ENCODE results near the gene SAMD4B. TPM values are rescaled to one million over a fixed set of nuclear protein-coding genes. Genes with fewer than 3 reads are reported as not detected.

SAMD4B gene
- 3.5 and 3.9 TPM in 2 replicates for polyA plus RNA-seq

DNA sequence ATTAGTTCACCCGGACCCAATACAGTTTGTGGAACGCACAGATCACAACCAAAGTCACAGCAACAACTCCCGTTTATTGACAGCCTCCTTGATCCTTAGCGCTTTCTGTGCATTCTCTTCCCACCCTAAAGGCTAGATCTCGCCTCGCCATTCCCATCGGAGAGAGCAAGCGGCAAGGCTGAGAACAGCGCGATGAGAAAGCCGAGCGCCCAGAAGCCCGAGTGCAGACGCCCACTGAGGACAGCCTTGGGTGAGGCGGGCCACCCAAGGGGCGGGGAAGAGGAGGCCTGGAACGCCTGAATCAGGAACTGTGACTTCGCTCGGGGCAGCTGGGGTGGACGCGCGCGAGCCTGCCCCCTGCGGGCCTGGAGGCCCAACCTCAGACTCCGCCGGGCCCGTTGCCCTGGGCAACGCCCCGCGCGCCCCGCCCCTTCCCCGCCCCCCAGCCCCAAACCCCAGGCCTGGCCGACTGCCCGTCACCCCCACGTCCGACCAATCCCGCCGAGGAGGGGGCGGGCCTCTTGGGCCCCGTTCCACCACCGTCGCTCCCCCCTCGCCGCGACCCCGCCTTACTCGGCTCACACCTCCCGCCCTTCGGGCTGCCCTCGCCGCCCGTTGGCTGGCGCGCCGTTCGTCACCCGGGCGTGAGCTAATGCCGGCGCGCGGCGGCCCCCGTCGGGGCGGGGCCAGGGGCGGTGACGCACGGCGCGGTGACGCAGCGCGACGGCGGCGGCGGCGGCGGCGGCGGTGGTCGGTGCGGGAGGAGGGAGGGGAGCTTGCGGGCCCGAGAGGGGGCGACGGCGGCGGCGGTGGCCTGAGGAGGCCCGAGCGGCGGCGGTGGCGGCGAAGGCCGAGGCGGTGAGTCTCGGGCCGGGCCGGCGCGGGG is at the start of gene SAMD4B:
Gene SAMD4B (plus strand): TSS at position 703 of the 886 bp plus-strand sequence. CDS start 14,473 bp downstream, outside the sequence.

DNA sequence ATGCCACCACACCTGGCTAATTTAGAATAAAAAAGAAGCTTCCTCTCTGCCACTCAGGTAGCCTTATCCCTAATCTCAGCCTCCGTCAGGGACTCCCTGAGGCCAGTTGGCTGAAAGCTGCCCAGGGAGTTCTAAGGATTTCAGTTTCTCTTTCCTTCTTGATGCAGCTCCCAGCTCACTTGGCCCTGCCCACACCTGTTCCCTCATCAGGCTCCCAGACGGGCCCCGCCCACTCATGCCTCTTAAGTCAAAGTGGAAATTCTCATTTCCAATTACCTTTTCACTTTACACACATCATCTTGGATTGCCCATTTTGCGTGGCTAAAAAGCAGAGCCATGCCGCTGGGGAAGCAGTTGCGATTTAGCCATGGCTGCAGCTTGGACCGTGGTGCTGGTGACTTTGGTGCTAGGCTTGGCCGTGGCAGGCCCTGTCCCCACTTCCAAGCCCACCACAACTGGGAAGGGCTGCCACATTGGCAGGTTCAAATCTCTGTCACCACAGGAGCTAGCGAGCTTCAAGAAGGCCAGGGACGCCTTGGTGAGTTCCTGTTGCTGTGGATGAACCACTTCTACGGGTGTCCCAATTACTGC is 46.1 kb upstream of the SAMD4B start, which contains the start of gene IFNL1:
Gene IFNL1 (plus strand): TSS at position 353 of the 591 bp plus-strand sequence. CDS start 15 bp downstream, at position 368.

GRCh38 chr19:39390751-39391437 is 48.7 kb downstream of the SAMD4B start, which contains the start of the genes MED29 and PAF1:
Gene MED29, plus strand, starts transcription at chr19:39391378. Its CDS starts 45 bp downstream, at chr19:39391423.
Gene PAF1, minus strand, starts transcription at chr19:39391106. Its CDS starts 242 bp downstream, at chr19:39390864.

GRCh38 chr19:39406656-39407409 is 64.6 kb downstream of the SAMD4B start, which contains the start of gene ZFP36:
Gene ZFP36, plus strand, starts transcription at chr19:39406847. Its CDS starts 58 bp downstream, at chr19:39406905.

GRCh38 chr19:39412100-39412866 is 70.1 kb downstream of the SAMD4B start, which contains the start of gene PLEKHG2:
Gene PLEKHG2, plus strand, starts transcription at chr19:39412669. Its CDS starts 1,418 bp downstream, at chr19:39414087.

Other genes with a start within 250 kb of the SAMD4B start
- gene PAK4, start 216.6 kb upstream of the SAMD4B start, polyA plus RNA-seq = 0.22 and 2.0 TPM in 2 replicates
- gene NCCRP1, start 145.5 kb upstream of the SAMD4B start, polyA plus RNA-seq = 0.20 TPM in 1 of 2 replicates, not detected in the other
- gene SYCN, start 138.2 kb upstream of the SAMD4B start, polyA plus RNA-seq = not detected in 2 replicates
- 0.81 TPM in 1 of 2 replicates, not detected in the other for gene IFNL3, start 97.4 kb upstream of the SAMD4B start, polyA plus RNA-seq
- gene IFNL4, start 93.6 kb upstream of the SAMD4B start, polyA plus RNA-seq = not detected in 2 replicates
- not detected in 2 replicates for gene IFNL2, start 74.0 kb upstream of the SAMD4B start, polyA plus RNA-seq
- not detected in 2 replicates for gene IFNL1, start 46.0 kb upstream of the SAMD4B start, polyA plus RNA-seq
- 1.6 and 2.0 TPM in 2 replicates for gene LRFN1, start 21.6 kb upstream of the SAMD4B start, polyA plus RNA-seq
- 17.9 and 20.4 TPM in 2 replicates for gene GMFG, start 6.4 kb upstream of the SAMD4B start, polyA plus RNA-seq
- 4.5 and 13.7 TPM in 2 replicates for gene PAF1, start 48.7 kb downstream of the SAMD4B start, polyA plus RNA-seq
- gene MED29, start 49.0 kb downstream of the SAMD4B start, polyA plus RNA-seq = 8.5 and 17.3 TPM in 2 replicates
- 0.92 and 2.1 TPM in 2 replicates for gene ZFP36, start 64.4 kb downstream of the SAMD4B start, polyA plus RNA-seq
- gene PLEKHG2, start 70.2 kb downstream of the SAMD4B start, polyA plus RNA-seq = not detected in 2 replicates
- 356 and 405 TPM in 2 replicates for gene RPS16, start 93.5 kb downstream of the SAMD4B start, polyA plus RNA-seq
- gene SUPT5H, start 103.2 kb downstream of the SAMD4B start, polyA plus RNA-seq = 60.5 and 76.2 TPM in 2 replicates
- gene TIMM50, start 138.4 kb downstream of the SAMD4B start, polyA plus RNA-seq = 62.3 and 76.3 TPM in 2 replicates
- 2.1 and 4.1 TPM in 2 replicates for gene DLL3, start 156.5 kb downstream of the SAMD4B start, polyA plus RNA-seq
- gene SELENOV, start 172.7 kb downstream of the SAMD4B start, polyA plus RNA-seq = not detected in 2 replicates
- gene EID2B, start 190.4 kb downstream of the SAMD4B start, polyA plus RNA-seq = 6.9 and 17.5 TPM in 2 replicates
- gene EID2, start 197.7 kb downstream of the SAMD4B start, polyA plus RNA-seq = 20.5 and 35.6 TPM in 2 replicates

All from Purkinje cell (primary cell).